GM12801 (cell line): ENCODE data around the gene RBBP8.

Source experiments
- TF ChIP-seq, protein P1 (sequence below): IDR thresholded peaks from one replicate; pipeline ENCODE4 v1.5.1; 2011; ENCODE audit warnings: control low read depth; ENCODE audit not compliant: insufficient read length; ENCODE audit errors: extremely low read depth

The RBBP8 gene

GRCh38 chr18:22933206-22933965, at the start of gene RBBP8:
Gene RBBP8 (plus strand): TSS chr18:22933328. CDS start chr18:22936852, 3,524 bp downstream.
- TF ChIP-seq, protein P1, sequence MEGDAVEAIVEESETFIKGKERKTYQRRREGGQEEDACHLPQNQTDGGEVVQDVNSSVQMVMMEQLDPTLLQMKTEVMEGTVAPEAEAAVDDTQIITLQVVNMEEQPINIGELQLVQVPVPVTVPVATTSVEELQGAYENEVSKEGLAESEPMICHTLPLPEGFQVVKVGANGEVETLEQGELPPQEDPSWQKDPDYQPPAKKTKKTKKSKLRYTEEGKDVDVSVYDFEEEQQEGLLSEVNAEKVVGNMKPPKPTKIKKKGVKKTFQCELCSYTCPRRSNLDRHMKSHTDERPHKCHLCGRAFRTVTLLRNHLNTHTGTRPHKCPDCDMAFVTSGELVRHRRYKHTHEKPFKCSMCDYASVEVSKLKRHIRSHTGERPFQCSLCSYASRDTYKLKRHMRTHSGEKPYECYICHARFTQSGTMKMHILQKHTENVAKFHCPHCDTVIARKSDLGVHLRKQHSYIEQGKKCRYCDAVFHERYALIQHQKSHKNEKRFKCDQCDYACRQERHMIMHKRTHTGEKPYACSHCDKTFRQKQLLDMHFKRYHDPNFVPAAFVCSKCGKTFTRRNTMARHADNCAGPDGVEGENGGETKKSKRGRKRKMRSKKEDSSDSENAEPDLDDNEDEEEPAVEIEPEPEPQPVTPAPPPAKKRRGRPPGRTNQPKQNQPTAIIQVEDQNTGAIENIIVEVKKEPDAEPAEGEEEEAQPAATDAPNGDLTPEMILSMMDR = no peak

- TF ChIP-seq, protein P1 = no peak
These were observed 49.3 kb upstream of the RBBP8 start for GRCh38 chr18:22883827-22884226.

GRCh38 chr18:22899421-22899820, 33.7 kb upstream of the RBBP8 start:
- TF ChIP-seq, protein P1 = no peak

DNA sequence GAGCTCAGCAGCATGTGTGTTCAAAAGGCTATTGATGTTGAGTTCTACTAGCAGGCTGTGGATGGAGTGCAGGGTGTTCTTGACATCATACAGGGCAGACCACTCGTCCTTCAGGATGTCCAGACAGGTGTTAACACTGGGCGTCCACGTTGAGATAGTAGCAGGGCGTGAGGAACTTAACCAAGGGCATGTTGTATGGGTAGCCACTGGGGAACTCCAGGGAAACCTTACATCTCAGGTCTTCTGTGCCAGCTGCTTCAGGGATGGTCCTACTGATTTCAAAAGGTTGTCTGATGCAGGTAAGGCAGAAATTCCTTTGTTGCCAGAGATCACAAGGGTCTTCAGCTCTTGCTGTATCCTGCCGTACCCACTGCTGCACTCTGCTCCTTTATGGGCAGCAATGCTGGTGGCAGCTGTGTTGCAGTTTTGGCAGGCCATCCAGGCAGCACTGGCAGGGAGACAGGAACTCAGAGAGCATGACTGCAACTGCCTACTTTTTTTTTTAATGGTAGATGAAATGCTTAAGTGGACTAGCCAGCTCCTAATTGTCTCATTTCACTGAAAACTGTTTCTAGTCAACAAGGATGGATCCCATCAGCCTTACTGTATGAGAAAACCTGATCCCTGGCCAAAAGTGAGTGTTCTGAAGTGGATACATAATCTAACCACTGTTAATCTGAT, 32.4 kb upstream of the RBBP8 start:
- TF ChIP-seq, protein P1 = no peak

GRCh38 chr18:22902093-22902492, 31.0 kb upstream of the RBBP8 start:
- TF ChIP-seq, protein P1 = no peak

- TF ChIP-seq, protein P1 = no peak
These were observed 21.0 kb upstream of the RBBP8 start for GRCh38 chr18:22912149-22912548.

GRCh38 chr18:22912835-22913234, 20.3 kb upstream of the RBBP8 start:
- TF ChIP-seq, protein P1 = no peak
